HG03139 (cell line): ENCODE data around the gene SRBD1.

Experiments
- ATAC-seq: cut with Tn5 transposase; IDR thresholded peaks from one replicate; pipeline ENCODE4 v1.9.1; 2021; ENCODE audit not compliant: unreplicated experiment

Gene SRBD1

DNA sequence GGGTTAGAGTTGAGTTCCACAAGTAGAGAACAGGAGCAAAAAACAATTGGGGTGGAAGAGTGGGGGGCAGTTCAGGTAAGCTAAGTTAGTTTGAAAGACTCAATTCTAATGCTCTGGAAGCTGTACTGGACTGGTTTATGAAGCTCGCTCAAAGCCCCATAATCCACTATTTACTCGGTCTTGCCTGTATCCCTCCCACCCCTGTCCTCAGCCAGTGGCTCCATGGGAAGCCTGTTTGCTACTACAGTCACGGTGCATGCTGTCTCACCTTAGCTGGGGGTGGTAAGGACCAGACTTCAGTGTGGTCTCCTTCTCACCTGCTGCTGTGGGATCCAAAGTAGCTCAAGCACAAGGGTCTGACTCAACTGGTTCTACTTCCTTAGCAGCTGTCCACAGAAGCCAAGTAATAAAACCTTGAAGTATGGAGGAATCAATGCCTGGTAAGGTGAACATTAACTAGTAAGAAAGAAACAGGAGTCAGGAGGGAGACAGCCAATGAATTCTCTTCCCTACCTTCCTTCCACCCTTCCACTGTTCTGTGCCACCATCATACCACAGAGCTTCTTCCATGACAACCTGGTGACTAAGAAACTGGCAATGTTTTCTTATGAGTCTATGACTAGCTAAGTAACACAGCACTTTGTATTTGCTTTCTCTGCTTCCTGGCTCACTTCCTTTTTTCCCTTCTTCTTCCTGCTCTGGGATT, 230.8 kb downstream of the SRBD1 start:
- no peak for ATAC-seq

- ATAC-seq, result no peak
These were observed 231.5 kb downstream of the SRBD1 start for GRCh38 chr2:45379399-45380087.

GRCh38 chr2:45373534-45373933, 237.5 kb downstream of the SRBD1 start:
- no peak for ATAC-seq

DNA sequence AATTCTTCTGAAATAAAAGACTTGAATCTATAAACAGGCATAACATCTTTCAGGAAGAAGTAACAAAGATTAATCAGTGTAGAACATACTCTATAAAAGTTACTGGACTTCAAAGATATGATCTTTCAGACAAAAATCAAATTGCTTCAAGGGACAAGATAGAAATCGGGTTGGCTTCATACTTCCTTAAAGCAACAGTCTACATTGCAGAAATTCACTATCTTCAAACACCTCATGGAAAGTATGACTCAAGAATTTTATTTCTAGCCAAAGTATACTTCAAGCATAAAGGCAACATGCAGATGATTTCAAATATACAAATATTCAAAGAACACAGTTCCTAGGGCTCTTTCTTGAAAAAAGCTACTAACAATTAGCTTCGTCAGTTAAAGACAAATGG, 240.7 kb downstream of the SRBD1 start:
- no peak for ATAC-seq

DNA sequence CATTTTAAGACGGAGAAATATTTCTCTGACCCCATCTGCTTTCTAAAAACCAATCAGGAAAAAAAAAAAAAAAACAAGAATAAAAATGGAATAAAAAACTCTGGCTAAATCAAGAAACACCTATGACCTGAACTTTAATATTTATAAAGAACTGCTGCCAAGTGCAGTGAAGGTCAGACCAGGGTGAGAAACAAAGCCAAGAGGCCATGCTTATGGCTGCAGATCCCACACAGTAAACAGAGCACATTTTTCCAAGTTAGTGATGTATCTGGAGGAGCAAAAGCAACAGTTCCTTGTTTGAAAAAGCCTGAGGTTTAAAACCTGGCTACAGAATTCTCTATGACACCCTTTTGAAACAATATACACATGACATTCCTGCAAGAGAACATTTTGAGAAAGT, 242.3 kb downstream of the SRBD1 start:
- no peak for ATAC-seq

- ATAC-seq, result no peak
These were observed 249.4 kb downstream of the SRBD1 start for GRCh38 chr2:45361666-45362065.

DNA sequence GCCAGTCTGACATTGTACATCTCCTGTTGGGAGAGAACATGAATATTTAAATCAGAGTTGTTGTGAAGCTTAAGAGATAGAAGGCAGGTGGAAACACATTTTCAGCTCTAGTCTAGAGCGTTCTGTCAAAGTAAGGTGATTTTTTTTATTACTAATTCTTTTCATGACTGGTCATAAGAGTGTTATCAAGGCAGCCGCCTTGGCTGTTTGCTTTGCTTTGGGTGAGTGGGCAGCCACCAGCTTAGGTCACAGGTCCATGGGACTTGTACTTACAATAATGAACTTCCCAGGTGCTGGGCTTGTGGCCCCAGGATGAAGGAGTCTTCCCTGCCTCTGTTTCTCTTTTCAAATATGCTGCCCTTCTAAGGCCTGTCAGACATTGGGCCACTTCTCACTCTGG, 256.3 kb downstream of the SRBD1 start:
- no peak for ATAC-seq

DNA sequence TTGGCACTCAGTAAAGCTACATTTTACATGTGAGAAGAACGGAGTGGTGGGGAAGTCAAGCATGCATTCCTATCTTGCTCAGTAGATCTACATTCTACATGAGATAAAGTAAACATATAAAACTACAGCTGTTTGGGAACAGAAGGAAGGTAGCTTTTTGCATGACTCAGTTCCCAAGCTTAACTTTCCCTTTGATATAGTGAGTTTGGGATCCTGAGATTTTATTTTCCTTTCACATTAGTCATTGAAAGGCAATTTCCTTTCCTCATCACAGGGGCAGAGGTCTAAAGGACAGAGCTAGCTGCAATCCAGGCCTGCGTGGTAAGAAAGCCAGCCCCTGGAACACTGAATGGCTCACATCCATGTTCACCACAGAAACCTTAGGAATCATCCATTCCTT, 257.2 kb downstream of the SRBD1 start:
- no peak for ATAC-seq

GRCh38 chr2:45352506-45352905, 258.6 kb downstream of the SRBD1 start:
- ATAC-seq, result no peak

GRCh38 chr2:45345331-45346234, 265.5 kb downstream of the SRBD1 start:
- ATAC-seq, result no peak

- ATAC-seq, result no peak
These were observed 266.6 kb downstream of the SRBD1 start for GRCh38 chr2:45344502-45344901.

GRCh38 chr2:45344071-45344470, 267.0 kb downstream of the SRBD1 start:
- no peak for ATAC-seq

GRCh38 chr2:45343251-45344017, 267.6 kb downstream of the SRBD1 start:
- no peak for ATAC-seq

GRCh38 chr2:45340318-45340717, 270.7 kb downstream of the SRBD1 start:
- no peak for ATAC-seq

GRCh38 chr2:45339253-45339652, 271.8 kb downstream of the SRBD1 start:
- no peak for ATAC-seq
